HG03342 (cell line): ENCODE data around the gene TPCN1.

Source experiments
- ATAC-seq: cut with Tn5 transposase; IDR thresholded peaks from one replicate; pipeline ENCODE4 v1.9.1; 2021; ENCODE audit warnings: mild to moderate bottlenecking, moderate library complexity; ENCODE audit not compliant: unreplicated experiment

TPCN1 gene

DNA sequence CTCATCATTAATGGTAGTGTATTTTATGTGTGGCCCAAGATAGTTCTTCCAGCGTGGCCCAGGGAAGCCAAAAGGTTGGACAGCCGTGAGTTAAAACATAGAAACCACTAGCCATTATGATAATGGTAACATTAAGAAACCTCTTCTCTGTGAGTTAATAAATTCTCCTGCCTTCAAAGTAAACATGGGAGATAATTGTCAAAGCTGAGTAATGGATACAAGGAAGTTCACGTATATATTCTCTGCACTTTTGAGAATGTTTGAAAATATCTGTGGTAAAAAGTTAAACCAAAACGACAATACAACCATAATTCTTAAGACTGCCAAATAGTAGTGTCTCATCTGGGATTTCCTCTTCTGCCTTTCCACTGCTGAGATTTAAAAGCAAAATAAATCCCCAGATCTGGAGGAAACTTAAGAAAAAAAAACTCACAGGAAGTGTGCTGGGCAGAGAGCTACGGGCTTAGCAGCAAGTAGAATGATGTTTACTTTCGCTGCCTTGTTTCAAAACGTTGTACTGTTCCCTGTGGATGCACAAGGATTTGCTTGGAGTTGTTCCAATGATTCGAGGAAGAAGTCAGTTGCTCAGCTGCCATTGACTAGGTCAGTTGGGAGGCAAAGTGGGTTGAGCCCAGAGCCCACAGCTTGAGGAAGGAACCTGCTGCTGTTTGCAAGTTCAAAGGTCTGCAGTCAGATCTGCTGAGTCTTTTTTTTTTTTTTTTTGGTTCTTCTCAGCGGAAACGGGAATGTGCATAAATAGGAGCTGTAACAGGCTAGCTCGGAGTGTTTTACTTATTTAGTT lies 1.7 kb downstream of the TPCN1 start:
- no peak for ATAC-seq

GRCh38 chr12:113224955-113225354 lies 3.7 kb downstream of the TPCN1 start:
- no peak for ATAC-seq

DNA sequence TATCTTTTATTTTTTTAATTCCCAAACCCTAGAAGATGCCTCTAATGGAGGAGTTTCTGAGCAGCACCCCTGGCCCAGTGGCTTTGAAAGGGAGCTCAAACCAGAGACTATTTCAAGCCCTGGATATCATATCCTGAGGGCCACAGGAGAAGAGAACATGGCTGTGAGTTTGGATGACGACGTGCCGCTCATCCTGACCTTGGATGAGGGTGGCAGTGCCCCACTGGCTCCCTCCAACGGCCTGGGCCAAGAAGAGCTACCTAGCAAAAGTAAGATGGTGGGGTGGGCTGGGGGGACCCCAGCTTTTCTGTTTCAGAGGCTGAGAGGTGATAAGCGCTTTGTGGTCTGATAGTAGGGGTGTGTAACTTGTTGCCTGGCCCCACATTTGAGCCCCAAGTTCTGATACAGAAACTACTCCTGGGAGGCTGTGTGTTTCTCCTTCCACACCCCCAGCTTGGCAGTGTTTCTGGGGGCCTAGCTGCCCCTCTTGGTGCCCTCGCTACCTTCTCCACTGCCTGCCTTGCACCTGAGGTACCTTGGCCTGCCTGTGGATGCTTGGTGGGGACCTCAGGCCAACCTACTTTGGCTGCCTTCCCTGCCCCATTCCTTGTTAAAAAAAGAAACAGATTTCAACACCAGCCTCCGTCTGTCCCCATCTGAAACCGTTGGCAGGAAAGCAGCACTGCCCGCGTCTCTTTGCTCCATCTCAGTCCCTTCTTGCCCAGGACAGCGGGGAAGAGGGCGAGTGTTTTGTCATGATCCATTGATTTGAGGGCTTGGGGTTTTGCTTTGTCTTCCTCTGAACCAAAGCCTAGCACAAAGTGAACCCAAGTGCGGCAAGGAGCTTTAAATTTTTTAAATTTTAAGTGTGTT lies 5.7 kb downstream of the TPCN1 start:
- no peak for ATAC-seq

DNA sequence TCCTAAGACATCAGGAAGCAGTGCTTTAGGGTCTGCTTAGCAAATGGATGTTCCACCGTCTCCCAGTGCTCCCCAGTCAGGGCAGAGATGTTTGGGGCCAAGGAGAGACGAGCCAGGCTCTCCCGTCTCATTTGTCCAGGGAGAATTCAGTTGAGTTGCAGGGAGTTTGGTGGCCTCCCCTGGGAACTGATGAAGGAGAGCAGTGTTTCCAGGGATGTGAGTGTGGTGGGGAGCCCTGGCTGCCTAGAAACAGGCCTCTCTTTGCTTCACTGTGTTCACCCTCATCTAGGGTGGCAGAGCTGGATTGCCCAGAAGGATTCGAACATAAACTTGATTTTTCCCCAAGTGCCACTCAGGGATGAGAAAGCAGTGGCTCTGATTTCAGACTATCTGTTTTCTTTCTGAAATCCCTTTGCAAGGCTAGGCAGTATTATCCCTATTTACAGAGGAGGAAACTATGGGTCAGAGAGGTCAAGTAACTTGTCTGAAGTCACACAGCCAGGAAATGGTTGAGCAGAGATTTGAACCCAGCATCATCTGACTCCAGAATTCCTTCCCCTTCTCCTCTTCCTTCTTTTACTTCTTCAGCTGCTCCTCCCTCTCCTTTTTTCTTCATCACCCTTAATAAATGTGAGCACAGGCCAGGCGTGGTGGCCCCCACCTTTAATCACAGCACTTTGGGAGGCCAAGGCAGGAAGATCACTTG lies 6.6 kb downstream of the TPCN1 start:
- no peak for ATAC-seq

DNA sequence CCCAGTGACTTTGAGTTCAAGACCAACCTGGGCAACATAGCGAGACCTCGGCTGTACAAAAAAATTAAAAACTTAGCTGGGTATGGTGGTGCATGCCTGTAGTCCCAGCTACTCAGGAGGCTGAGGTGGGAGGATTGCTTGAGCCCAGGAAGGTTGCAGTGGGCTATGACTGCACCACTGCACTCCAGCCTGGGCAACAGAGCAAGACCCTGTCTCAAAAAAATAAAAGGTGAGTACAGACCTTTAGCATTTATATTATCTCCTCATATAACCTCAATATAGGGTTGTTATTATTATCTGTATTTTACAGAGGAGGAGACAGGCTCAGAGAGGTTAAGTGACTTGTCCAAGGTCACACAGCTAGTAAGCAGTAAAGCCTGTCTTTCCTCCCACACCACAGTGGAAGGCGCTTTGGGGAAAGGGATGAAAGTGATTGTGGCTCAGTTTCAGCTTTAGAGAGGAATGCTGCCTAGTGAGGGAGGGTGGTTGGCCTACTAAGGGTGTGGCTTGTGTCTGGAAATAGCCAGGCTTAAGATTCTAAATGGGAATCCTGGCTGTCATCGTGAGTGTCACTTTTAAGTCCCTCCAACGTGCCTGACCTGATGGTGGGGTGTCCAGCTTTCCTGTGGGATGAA lies 7.2 kb downstream of the TPCN1 start:
- ATAC-seq: no peak

DNA sequence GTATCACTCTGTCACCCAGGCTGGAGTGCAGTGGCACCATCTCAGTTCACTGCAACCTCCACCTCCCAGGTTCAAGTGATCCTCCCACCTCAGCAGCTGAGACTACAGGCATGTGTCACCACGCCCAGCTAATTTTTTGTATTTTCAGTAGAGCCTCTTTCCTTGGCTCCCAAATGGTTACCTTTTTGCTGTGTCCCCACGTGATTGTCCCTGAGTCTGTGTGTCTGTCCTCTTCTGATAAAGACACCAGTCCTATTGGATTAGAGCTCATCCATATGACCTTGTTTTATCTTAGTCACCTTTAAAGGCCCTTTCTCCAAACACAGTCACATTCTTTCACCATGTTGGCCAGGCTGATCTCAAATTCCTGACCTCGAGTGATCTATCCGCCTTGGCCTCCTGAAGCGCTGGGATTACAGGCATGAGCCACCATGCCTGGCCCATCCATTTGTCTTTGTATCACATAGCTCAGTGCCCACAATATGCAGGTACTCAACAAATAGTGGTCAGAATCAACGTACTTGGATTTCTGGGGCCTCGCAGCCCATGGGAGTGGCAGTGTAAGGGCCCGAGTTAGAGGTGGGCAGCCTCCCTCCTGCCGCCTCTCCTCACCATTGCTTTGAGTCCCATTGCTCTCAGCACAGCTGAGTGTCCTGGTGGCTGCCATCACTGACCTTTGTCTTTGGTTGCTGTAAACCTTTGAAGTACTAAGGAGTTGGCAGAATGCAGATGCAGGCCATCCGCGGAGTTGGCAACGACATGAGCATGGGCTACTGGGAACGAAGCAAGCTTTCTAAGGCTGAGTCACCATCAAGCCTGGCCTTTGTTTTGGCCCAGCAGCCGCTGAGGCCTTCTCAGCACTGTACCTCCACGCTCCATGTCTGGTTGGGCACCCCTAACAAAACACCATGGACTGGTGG lies 9.3 kb downstream of the TPCN1 start:
- ATAC-seq: peak; percentile 23

DNA sequence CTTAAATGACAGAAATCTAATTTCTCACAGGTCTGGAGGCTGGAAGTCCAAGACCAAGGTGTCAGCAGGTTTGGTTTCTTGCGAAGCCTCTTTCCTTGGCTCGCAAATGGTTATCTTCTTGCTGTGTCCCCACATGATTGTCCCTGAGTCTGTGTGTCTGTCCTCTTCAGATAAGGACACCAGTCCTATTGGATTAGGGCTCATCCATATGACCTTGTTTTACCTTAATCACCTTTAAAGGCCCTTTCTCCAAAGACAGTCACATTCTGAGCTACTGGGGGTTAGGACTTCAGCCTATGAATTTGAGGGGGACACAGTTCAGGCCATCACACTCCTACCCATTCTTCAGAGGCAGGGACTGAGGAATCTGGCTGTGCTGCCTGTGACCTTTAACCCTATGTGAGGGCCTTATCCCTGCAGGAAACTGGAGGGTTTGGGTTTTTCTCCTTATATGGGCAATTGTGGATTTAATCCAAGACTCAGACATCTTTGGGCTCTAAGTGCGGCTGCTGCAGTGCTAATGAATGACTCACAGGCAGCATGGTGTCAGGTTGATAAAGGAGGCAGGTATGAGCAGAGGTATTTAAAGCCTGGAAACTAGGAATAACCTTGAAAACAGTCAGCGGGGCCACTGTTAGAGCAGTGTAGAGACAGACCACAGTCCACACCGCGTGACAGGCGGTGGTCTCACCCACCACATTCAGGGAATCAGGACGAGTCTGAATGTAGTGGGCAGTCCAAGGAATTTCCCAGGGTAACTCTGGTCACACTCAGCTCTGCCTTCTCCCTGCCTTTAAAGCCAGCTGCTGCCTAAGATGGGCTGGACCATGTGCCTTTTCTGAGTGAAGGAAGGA lies 10.2 kb downstream of the TPCN1 start:
- no peak for ATAC-seq

GRCh38 chr12:113232089-113232839 lies 11.0 kb downstream of the TPCN1 start:
- ATAC-seq: no peak

- peak; percentile 65 for ATAC-seq
Observed at GRCh38 chr12:113232840-113233585, 11.7 kb downstream of the TPCN1 start.

- no peak for ATAC-seq
Observed at GRCh38 chr12:113233967-113234366, 12.7 kb downstream of the TPCN1 start.

- ATAC-seq: no peak
Observed at GRCh38 chr12:113234483-113234882, 13.2 kb downstream of the TPCN1 start.

DNA sequence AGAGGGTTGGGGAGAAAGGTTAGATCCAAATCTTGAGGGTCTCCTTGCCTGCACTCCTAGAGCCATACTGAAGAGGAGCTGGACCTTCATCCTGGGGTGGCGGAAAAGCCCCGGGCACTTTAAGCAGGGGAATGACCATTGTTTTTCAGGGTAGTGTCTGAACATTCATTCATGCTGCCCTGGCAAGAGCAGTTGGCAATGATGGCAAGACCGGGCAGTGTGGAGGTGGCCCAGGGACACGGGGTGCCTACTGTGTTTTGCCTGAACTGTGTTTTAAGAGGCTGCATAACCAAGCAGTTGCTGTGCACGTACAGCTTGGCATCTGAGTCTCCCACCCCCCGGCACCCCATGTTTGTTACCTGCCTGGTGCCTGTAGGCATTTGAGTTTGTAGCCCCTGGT lies 14.7 kb downstream of the TPCN1 start:
- no peak for ATAC-seq

DNA sequence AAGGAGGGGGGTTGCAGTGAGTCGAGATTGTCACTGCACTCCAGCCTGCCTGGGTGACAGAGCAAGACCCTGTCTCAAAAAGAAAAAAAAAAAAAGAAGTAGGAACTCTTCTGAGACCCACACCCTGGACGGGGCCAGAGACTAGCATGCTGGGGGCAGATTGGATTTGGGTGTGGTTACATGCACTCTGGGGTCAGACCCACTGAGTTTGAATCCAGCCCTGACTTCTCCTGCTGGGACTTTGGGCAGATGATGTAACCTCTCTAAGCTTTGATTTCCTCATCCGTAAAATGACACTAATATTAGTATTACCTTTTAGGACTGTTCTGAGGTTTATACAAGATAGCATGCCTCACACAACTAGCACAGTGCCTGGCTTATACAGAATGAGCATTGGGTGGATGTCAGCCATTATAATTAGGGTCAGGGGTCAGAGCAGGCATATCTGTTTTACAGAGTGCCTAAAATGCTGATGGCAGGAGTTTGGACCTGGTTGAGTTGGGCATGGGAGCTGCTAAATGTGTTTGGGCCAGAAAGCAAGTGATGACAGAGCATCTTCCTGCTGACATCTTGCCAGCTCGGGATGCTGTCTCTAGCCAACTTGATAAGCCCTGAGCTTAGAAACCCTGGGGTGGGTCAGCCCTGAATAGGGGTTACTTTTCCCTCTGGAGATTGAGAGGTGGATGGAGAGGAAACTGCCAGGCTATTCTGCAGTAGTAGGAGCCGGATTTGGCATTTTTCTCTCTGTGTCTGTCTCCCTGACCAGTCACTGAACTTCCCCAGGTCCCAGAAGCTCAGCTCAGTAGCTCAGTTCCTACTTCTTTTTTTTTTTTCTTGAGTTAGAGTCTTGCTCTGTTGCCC lies 15.5 kb downstream of the TPCN1 start:
- ATAC-seq: no peak

GRCh38 chr12:113237748-113238147 lies 16.5 kb downstream of the TPCN1 start:
- no peak for ATAC-seq

DNA sequence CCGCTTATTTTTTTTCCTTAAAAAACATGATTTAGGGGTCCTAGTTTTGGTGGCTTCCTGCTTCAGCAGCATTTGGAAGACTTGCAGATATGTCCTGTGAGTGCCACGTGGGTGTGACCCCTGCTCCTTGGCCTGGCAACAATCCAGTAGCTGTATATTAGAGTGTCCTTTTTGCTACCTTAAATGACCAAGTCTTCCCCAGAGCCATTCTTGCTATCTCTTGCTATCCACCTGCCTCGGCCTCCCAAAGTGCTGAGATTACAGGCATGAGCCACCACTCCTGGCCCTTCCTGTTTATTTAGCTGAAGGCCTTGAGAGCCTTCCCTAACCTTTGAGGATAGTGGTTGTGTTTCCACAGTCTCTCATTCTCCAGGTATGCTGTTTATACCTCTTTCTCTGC lies 17.0 kb downstream of the TPCN1 start:
- ATAC-seq: no peak

- ATAC-seq: no peak
Observed at GRCh38 chr12:113239288-113239771, 18.1 kb downstream of the TPCN1 start.
